Parathyroid adenoma (tissue), 2 donors: Measurements from ENCODE around the gene INMT.

Experiments
- H2AFZ ChIP-seq: fragments of 300-600 bp; sonication (generic); one replicate; pipeline ENCODE4 v1.7.0; 2017; ENCODE audit warnings: antibody characterized with exemption, mild to moderate bottlenecking
- H3K27ac ChIP-seq: fragments of 300-600 bp; sonication (generic); one replicate; pipeline ENCODE4 v1.7.0; 2017
- H3K27me3 ChIP-seq: fragments of 300-600 bp; sonication (generic); one replicate; pipeline ENCODE4 v1.7.0; 2017; ENCODE audit warnings: low read length; ENCODE audit not compliant: control insufficient read depth, insufficient read depth
- H3K36me3 ChIP-seq: fragments of 300-600 bp; sonication (generic); one replicate; pipeline ENCODE4 v1.7.0; 2017; ENCODE audit warnings: low read length; ENCODE audit not compliant: control insufficient read depth, insufficient read depth
- H3K4me1 ChIP-seq: fragments of 300-600 bp; sonication (generic); one replicate; pipeline ENCODE4 v1.7.0; 2017; ENCODE audit warnings: control low read depth
- H3K4me2 ChIP-seq: fragments of 300-600 bp; sonication (generic); one replicate; pipeline ENCODE4 v1.7.0; 2017; ENCODE audit warnings: low read length
- H3K4me3 ChIP-seq: fragments of 300-600 bp; sonication (generic); one replicate; pipeline ENCODE4 v1.7.0; 2017; ENCODE audit warnings: low read depth, low read length
- H3K79me2 ChIP-seq: fragments of 300-600 bp; sonication (generic); one replicate; pipeline ENCODE4 v1.7.0; 2017; ENCODE audit warnings: control low read depth
- H3K9ac ChIP-seq: fragments of 300-600 bp; sonication (generic); one replicate; pipeline ENCODE4 v1.7.0; 2017; ENCODE audit warnings: mild to moderate bottlenecking
- H3K9me3 ChIP-seq: fragments of 300-600 bp; sonication (generic); one replicate; pipeline ENCODE4 v1.7.0; 2017; ENCODE audit warnings: low read length; ENCODE audit not compliant: control insufficient read depth
- TF ChIP-seq, protein P1 (sequence below): fragments of 300-600 bp; sonication (generic); IDR thresholded peaks from one replicate; pipeline ENCODE4 v1.7.0; 2017; ENCODE audit warnings: antibody characterized with exemption, mild to moderate bottlenecking
- donor health status: primary hyperparathyroidism.

INMT gene

DNA sequence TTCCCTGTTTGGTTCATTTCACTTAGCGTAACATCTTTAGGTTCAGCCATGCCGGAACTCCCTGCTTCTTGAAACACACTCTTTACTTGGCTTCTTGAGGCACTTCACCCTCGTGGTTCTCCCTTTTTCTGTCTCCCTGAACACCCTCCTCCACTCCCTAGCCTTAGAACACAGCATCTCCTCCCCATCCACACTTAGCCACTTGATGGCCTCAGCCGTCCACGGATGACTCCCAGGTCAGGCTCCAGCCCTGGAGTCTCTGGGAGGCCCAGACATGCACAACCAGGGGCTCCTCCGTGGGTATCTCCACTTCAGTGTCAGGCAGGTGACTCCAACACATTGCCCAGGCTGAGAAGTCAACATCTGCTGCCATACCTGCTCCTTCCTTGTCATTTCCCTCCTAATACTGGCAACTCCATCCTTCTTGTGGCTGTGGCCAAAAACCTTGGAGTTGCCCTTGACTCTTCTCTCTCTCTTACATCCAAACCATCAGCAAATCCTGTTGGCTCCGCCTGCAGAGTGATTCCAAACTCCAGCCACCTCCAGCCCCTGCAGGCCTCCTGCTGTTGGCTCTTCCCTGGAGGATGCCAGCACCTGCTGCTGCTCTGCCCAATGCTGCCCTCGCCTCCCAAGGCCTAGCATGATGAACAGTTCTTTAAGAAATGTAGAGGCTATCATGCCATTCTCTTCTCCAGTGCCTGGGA, 8.4 kb upstream of the INMT start:
- no peaks in the 10 kb centered on the region for H3K36me3 ChIP-seq
- no peaks in the 10 kb centered on the region for H3K27me3 ChIP-seq
- no peaks in the 10 kb centered on the region for H3K79me2 ChIP-seq
- no peaks in the 10 kb centered on the region for H3K9me3 ChIP-seq
- no peak overlapping the region for H3K27ac ChIP-seq
- H3K4me1 ChIP-seq = no peaks in the 10 kb centered on the region
- no peak overlapping the region for H3K4me2 ChIP-seq
- TF ChIP-seq, protein P1, sequence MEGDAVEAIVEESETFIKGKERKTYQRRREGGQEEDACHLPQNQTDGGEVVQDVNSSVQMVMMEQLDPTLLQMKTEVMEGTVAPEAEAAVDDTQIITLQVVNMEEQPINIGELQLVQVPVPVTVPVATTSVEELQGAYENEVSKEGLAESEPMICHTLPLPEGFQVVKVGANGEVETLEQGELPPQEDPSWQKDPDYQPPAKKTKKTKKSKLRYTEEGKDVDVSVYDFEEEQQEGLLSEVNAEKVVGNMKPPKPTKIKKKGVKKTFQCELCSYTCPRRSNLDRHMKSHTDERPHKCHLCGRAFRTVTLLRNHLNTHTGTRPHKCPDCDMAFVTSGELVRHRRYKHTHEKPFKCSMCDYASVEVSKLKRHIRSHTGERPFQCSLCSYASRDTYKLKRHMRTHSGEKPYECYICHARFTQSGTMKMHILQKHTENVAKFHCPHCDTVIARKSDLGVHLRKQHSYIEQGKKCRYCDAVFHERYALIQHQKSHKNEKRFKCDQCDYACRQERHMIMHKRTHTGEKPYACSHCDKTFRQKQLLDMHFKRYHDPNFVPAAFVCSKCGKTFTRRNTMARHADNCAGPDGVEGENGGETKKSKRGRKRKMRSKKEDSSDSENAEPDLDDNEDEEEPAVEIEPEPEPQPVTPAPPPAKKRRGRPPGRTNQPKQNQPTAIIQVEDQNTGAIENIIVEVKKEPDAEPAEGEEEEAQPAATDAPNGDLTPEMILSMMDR = no peak
- H3K4me3 ChIP-seq = no peak overlapping the region
- H3K9ac ChIP-seq = no peak overlapping the region
- no peak overlapping the region for H2AFZ ChIP-seq

DNA sequence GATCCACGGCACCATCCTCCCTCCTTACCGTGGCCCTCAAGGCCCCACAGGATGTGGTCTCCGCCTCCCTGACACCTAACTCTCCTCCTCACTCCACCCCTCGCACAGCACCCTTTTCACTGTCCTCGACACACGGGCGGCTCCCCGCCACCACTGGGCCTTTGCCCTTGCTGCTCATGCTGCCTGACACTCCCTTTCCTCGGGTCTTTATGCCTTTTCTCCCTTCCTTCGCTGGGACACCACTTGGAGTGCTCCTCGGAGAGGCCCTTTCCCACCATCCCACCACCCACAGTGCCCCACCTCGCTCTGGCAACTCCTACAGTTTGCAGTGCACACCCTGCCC, 7.9 kb upstream of the INMT start:
- TF ChIP-seq, protein P1 = no peak
- Histone ChIP-seq H3K4me1 (no peaks in the 10 kb centered on the region), H3K27ac (no peak overlapping the region), H3K36me3 (no peaks in the 10 kb centered on the region), H2AFZ (no peak overlapping the region), H3K4me2 (no peak overlapping the region), H3K79me2 (no peaks in the 10 kb centered on the region), H3K9ac (no peak overlapping the region), H3K27me3 (no peaks in the 10 kb centered on the region), H3K4me3 (no peak overlapping the region), H3K9me3 (no peaks in the 10 kb centered on the region)

DNA sequence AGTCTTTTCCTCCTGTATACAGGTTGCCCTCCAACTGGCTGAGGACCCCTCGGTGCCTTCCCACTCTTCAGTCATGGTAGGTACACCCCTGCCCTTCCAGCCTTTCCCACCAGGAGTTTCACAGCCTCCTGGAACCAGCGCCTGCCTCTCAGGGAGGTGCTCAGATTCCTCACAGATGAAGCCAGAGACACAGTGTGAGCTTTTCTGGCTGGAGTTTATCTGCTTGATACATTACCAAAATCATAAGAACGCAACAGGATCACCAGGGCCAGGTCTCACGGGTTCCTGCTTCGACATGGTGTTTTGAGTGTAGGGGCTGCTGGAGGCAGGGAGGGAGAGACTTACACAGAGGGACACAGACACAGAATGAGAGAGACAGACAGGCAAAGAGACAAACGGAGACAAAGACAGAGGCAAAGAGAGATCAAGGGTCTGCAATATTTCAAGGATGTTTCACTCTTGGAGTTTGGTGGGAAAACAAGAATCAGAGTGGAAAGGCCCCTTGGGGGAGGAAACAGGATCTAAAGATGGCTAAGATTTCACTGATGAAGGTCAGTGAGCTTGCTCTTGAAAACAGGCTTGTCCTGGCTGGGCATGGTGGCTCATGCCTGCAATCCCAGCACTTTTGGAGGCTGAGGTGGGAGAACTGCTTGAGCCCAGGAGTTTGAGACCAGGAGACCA, 6.5 kb upstream of the INMT start:
- no peaks in the 10 kb centered on the region for H3K9me3 ChIP-seq
- no peak overlapping the region for H3K9ac ChIP-seq
- no peak overlapping the region for H3K4me3 ChIP-seq
- no peaks in the 10 kb centered on the region for H3K79me2 ChIP-seq
- H3K27me3 ChIP-seq = no peaks in the 10 kb centered on the region
- H3K27ac ChIP-seq = no peak overlapping the region
- H2AFZ ChIP-seq = no peak overlapping the region
- TF ChIP-seq, protein P1 = no peak
- H3K4me2 ChIP-seq = no peak overlapping the region
- no peaks in the 10 kb centered on the region for H3K36me3 ChIP-seq
- H3K4me1 ChIP-seq = no peaks in the 10 kb centered on the region

DNA sequence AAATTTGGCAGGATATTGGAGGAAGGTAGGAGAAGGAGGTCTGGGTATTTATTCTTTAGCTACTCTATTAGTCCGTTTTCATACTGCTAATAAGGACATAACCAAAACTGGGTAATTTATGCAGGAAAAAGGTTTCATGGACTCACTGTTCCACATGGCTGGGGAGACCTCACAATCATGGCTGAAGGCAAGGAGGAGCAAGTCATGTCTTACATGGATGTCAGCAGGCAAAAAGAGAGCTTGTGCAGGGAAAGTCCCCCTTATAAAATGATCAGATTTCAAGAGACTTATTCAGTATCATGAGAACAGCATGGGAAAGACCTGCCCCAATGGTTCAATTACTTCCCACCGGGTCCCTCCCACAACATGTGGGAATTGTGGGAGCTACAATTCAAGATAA, 1.9 kb upstream of the INMT start:
- no peaks in the 10 kb centered on the region for H3K4me1 ChIP-seq

More for the DNA sequence above, 1.9 kb upstream of the INMT start:
- H3K9ac ChIP-seq = no peak overlapping the region
- no peak overlapping the region for H2AFZ ChIP-seq
- H3K9me3 ChIP-seq = no peaks in the 10 kb centered on the region
- TF ChIP-seq, protein P1 = no peak
- no peaks in the 10 kb centered on the region for H3K36me3 ChIP-seq
- peak overlapping the region; percentile 55 for H3K27ac ChIP-seq
- H3K4me2 ChIP-seq = no peak overlapping the region
- H3K4me3 ChIP-seq = no peak overlapping the region
- H3K27me3 ChIP-seq = no peaks in the 10 kb centered on the region
- no peaks in the 10 kb centered on the region for H3K79me2 ChIP-seq
